Peyer's patch (tissue), 4 donors: Measurements from ENCODE around the gene ADAR. TPM values are rescaled to one million over a fixed set of nuclear protein-coding genes. Genes with fewer than 3 reads are reported as not detected.

Experiments
- DNase-seq, 3 donors: peaks; one replicate each; pipeline ENCODE4 v3.0.0-alpha.2; 2017 to 2019
- H3K27ac ChIP-seq, 4 donors: fragments of 200-600 bp; sonication (generic); one replicate each; pipeline ENCODE4 v1.5.1; 2016 to 2019
- H3K27me3 ChIP-seq, 2 donors: fragments of 200-600 bp; sonication (generic); one replicate each; pipeline ENCODE4 v1.5.1; 2019
- H3K36me3 ChIP-seq, 3 donors: fragments of 200-600 bp; sonication (generic); one replicate each; pipeline ENCODE4 v1.5.1; 2016 to 2019
- H3K4me1 ChIP-seq, 4 donors: fragments of 200-600 bp; sonication (generic); one replicate each; pipeline ENCODE4 v1.5.1; 2016 to 2019
- H3K4me3 ChIP-seq, 4 donors: fragments of 200-600 bp; sonication (generic); 1 replicate in 3 of 4; 2 replicates in 1 of 4; pipeline ENCODE4 v1.5.1; 2016 to 2019; ENCODE audit warnings: mild to moderate bottlenecking in 1 of 4
- H3K9me3 ChIP-seq, 4 donors: fragments of 200-600 bp; sonication (generic); one replicate each; pipeline ENCODE4 v1.5.1; 2016 to 2019; ENCODE audit warnings: mild to moderate bottlenecking in 1 of 4
- CTCF ChIP-seq, 6 experiments: fragments of 450-650 bp in 4 of 6; fragments of 200-600 bp in 2 of 6; sonication (generic) in 1 of 6; IDR thresholded peaks; one replicate each; pipeline ENCODE4 v1.5.1; 2017 to 2019; ENCODE audit warnings: antibody characterized with exemption in 6 of 6, mild to moderate bottlenecking in 3 of 6, moderate library complexity in 1 of 6
- POLR2A ChIP-seq, 2 donors: fragments of 450-650 bp; IDR thresholded peaks; one replicate each; pipeline ENCODE4 v1.5.1; 2017; ENCODE audit warnings: antibody characterized with exemption in 2 of 2, mild to moderate bottlenecking in 2 of 2, moderate library complexity in 2 of 2
- total RNA-seq, 4 donors: library from RNA; depleted of rRNA; stranded (reverse); fragments of >200 nt; gene quantifications; one replicate each; pipeline ENCODE4 v1.1.0, GENCODE V29; 2016

ADAR gene
- total RNA-seq, 4 donors from 2014 or later = 134 to 205 (median 170) TPM

- peaks cover 0 to 3% (median 0%) of the 10 kb centered on the region in 4 donors for H3K4me1 ChIP-seq
- no peaks in the 10 kb centered on the region for H3K27me3 ChIP-seq
- peaks cover 0 to 23% (median 0%) of the 10 kb centered on the region in 3 donors for H3K36me3 ChIP-seq
- DNase-seq = no peak
- H3K4me3 ChIP-seq = no peak overlapping the region
- no peak for TF ChIP-seq POLR2A (IDR thresholded peaks at IDR 0.05)
- TF ChIP-seq CTCF (IDR thresholded peaks at IDR 0.05) = no peak
- no peaks in the 10 kb centered on the region for H3K9me3 ChIP-seq
- no peak overlapping the region for H3K27ac ChIP-seq
Observed at GRCh38 chr1:154575147-154575927, 32.6 kb downstream of the ADAR start.

GRCh38 chr1:154574716-154575115 is 33.3 kb downstream of the ADAR start:
- no peaks in the 10 kb centered on the region for H3K9me3 ChIP-seq
- no peak overlapping the region for H3K27ac ChIP-seq
- peaks cover 0 to 3% (median 0%) of the 10 kb centered on the region in 4 donors for H3K4me1 ChIP-seq
- H3K4me3 ChIP-seq = no peak overlapping the region
- H3K36me3 ChIP-seq = peaks cover 0 to 17% (median 0%) of the 10 kb centered on the region in 3 donors
- TF ChIP-seq POLR2A (IDR thresholded peaks at IDR 0.05) (no peak), CTCF (IDR thresholded peaks at IDR 0.05) (no peak)
- no peaks in the 10 kb centered on the region for H3K27me3 ChIP-seq
- no peak for DNase-seq

- Histone ChIP-seq H3K36me3 (peaks cover 0 to under 1% (median 0%) of the 10 kb centered on the region in 3 donors), H3K4me1 (peaks cover 0 to 5% (median under 1%) of the 10 kb centered on the region in 4 donors)
- no peak for TF ChIP-seq CTCF (IDR thresholded peaks at IDR 0.05)
- TF ChIP-seq POLR2A (IDR thresholded peaks at IDR 0.05) = no peak
Observed at GRCh38 chr1:154573168-154573510, 34.8 kb downstream of the ADAR start.

GRCh38 chr1:154572468-154573167 is 35.4 kb downstream of the ADAR start:
- Histone ChIP-seq H3K9me3 (no peaks in the 10 kb centered on the region), H3K4me1 (peaks cover 0 to 8% (median 3%) of the 10 kb centered on the region in 4 donors), H3K36me3 (no peaks in the 10 kb centered on the region), H3K27ac (no peak overlapping the region), H3K4me3 (no peak overlapping the region), H3K27me3 (no peaks in the 10 kb centered on the region)
- no peak for DNase-seq
- TF ChIP-seq CTCF (IDR thresholded peaks at IDR 0.05) (no peak), POLR2A (IDR thresholded peaks at IDR 0.05) (no peak)

More at GRCh38 chr1:154573168-154573510, 34.8 kb downstream of the ADAR start:
- Histone ChIP-seq H3K9me3 (no peaks in the 10 kb centered on the region), H3K27ac (no peak overlapping the region), H3K27me3 (no peaks in the 10 kb centered on the region), H3K4me3 (no peak overlapping the region)
- no peak for DNase-seq

GRCh38 chr1:154571964-154572288 is 36.1 kb downstream of the ADAR start:
- H3K27me3 ChIP-seq = no peaks in the 10 kb centered on the region
- DNase-seq = no peak
- H3K4me1 ChIP-seq = peaks cover 0 to 8% (median 3%) of the 10 kb centered on the region in 4 donors
- TF ChIP-seq POLR2A (IDR thresholded peaks at IDR 0.05) (no peak), CTCF (IDR thresholded peaks at IDR 0.05) (no peak)
- no peak overlapping the region for H3K4me3 ChIP-seq
- no peaks in the 10 kb centered on the region for H3K9me3 ChIP-seq
- no peaks in the 10 kb centered on the region for H3K36me3 ChIP-seq
- H3K27ac ChIP-seq = no peak overlapping the region
